CD4-positive, alpha-beta T cell treated with Interleukin-21 for 1 hour (primary cell): ENCODE measurements around the gene LPCAT4.
"Not testable (repeated sequence)": the region's sequence is repeated elsewhere in the genome, so short reads cannot be mapped to it uniquely, and the experiment has no call there.

ENCODE experiments used
- DNase-seq: peaks from one replicate; pipeline ENCODE4 v3.0.0-alpha.2; 2020

Gene LPCAT4

DNA sequence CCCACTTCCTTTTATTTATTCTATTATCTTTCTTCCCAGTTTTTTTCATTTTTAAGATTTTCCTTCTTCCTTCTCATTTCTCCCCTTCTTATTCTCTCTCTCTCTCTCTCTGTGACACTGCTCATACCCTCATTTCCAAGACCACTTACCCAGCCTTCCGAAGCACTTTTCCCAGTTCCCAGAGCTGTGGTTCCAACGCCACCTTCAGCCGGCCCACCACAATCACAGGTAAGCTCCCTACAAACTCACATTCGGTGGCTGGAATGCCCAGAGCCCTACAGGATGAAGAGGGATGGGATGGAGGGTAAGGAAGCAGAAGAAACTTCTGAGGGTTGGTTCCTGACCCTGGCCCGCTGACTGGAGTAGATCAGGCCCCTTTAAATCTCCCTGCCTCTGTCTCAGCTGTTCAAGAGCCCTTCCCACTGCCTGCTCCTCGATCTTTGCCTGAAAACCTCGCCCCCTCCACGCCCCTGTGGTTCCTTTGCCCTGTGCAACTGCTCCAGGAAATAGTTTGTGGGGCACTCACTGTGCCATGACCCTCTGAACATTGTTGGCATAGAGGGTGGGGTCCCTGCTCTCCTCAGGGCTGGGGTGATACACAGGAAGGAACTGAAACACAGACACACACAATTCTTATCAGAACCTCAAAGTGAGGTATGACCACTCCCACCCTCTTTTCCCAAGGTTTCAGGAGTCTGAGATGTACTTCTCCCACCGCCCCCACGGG, 4.8 kb downstream of the LPCAT4 start:
- no peak for DNase-seq

DNA sequence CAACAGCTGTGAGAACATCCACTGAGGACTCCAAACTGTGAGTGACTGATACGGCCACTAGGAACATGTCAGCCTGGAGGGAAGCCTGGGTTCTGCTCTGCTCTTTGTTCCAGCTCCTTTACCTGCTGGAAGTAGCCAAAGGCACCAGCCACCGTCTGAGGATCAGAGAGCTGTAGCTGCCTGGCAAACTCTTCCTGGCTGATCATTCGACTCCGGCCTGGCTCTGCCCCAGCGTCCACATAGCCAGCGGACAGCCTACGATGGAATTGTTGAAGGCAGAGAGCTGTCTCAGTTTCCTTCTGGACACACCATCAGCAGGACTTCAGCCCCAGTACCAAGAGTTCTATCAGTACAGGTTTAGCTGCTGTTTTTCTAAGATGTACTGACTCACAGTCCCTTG, 5.7 kb downstream of the LPCAT4 start:
- DNase-seq, result no peak

DNA sequence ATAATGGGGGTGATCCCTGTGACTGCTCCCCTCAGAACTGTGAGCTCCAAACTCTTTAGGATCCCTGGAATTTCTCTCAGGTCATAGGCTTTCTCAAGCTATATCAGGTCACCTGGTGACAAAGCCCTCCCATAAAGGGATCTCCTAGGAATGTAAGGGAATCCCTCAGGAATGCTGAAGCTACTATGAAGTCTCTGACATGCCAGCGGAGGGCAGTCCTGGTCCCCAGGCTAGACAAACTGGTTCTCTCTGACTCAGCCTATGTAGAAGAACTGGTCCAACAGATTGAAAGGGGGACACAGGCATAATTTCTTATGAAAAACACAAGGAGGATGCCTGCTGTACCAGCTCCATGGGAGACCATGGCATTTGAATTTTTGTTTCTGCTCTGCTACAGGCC, 6.7 kb downstream of the LPCAT4 start:
- DNase-seq, result no peak

DNA sequence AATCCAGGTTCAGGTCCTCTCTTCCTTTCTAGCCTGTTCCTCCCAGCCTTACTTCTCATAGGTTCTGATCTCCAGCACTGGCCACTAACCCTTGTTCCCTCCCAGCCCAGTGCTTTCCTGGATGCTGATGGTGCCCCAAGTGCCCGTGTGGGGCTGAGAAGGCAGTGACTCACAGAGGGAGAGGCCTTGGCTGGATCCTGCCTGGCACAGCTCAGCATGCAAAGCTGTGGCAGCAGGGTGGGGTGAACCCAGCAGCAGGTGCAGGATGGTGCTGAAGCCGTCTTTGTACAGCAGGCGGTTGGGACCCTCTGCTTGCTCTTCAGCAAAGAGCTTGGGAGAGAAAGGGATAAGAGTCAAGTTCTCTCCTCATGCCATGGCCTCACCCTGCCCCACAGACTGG, 7.6 kb downstream of the LPCAT4 start:
- DNase-seq, result no peak

DNA sequence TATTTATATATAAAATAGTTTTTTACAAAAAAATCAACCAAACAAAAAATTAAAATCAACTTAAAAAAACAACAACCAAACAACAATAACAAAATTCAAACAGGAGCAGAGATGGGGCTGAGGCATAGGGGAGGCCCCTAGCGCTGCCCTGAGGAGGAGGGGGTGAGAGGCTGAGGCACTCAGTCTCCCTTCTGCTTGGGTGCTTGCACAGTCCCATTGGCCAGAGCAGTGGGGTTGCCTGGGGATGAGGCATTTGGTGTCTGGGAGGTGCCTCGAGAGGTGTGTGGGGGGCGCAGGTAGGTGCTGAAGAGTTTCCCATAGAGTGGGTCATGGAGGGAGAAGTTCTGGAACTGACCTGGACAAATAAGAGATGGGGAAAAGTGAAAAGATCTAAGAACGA, 8.0 kb downstream of the LPCAT4 start:
- no peak for DNase-seq

DNA sequence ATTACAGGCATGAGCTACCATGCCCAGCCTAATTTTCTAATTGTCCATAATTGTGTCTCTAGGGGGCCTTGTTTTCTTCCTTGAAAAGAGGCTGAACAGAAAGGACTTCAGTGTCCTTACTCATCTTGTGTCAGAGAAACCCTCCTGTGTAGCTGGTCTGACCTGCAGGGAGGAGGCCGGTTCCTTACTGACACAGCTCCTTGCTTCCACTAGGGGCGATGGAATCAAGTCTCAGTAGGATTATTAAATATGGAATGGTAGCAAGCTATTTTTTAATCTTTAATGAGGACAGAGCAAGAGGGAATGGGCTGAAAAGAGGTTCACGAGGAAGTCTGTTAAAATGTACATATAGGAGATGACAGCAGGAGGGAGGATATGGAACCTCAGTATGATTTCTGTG, 8.6 kb downstream of the LPCAT4 start:
- DNase-seq, result no peak

DNA sequence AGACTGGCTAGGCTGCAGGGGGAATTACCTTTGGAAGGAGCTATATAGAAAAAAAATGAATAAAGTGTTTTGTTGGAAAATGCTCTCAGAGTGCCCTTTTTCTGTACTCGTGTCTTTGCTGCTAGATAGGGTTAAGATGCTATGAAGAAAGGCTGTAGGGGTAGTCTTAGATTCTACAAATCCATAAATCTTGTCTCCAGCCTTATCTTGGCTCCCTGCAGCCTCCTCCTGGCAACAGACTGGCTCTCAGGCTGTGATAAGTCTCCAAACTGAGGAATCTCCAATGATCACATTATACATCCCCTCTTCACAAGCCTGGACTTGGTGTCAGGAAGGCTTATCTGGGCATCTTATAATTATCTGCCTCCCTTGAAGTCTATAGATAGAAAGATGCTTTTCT, 9.3 kb downstream of the LPCAT4 start:
- no peak for DNase-seq

DNA sequence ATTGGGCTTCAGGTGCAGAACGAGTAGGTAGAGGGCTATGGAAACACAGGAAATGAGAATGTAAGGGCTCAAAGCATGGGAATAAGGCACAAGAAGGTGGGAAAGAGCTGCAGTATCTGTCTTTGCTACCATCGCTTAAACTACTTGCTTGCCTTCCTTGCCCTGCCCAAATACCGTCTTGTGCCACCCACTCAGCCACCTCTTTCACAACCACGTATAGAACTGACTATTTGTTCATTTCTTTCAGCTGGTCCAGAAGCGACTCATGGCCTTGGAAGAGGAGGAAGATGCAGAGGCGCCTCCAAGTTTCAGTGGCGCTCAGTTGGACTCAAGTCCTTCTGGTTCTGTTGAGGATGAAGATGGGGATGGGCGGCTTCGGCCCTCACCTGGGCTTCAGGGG, 11.8 kb downstream of the LPCAT4 start:
- DNase-seq, result no peak

DNA sequence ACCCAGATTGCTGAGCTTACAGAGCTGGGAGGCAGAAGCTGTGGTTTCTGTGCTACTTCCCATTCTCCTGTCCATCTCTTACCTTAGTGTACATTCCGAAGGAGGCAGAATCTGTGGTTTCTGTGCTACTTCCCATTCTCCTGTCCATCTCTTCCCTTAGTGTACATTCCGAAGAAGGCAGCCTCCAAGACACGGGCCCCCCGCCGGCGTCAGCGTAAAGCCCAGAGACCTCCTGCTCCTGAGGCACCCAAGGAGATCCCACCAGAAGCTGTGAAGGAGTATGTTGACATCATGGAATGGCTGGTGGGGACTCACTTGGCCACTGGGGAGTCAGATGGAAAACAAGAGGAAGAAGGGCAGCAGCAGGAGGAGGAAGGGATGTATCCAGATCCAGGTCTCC, 12.7 kb downstream of the LPCAT4 start:
- no peak for DNase-seq

DNA sequence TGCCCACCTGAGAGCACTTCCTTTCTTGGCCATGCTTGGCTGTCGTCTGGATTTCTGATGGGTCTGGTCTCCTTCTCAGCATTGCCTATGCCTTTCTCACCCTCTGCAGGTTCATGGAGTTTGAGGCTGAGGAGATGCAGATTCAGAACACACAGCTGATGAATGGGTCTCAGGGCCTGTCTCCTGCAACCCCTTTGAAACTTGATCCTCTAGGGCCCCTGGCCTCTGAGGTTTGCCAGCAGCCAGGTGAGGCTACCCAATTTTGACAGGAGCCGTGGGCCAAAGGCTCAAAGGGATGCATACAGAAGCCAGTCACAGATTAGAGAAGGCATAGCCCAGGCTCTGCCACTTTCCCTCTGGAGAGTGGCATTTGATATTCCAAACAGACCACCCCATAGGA, 13.4 kb downstream of the LPCAT4 start:
- no peak for DNase-seq

DNA sequence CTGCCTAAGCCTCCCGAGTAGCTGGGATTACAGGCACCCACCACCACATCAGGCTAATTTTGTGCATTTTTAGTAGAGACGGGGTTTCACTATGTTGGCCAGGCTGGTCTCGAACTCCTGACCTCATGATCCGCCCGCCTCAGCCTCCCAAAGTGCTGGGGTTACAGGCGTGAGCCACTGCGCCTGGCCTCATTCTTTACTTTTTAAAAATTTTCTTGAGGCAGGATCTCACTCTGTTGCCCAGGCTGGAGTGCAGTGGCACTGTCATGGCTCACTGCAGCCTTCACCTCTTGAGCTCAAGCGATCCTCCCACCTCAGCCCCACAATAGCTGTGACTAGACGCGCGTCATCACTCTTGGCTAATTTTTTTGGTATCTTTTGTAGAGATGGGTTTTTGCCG, 14.0 kb downstream of the LPCAT4 start:
- not testable (repeated sequence) for DNase-seq

DNA sequence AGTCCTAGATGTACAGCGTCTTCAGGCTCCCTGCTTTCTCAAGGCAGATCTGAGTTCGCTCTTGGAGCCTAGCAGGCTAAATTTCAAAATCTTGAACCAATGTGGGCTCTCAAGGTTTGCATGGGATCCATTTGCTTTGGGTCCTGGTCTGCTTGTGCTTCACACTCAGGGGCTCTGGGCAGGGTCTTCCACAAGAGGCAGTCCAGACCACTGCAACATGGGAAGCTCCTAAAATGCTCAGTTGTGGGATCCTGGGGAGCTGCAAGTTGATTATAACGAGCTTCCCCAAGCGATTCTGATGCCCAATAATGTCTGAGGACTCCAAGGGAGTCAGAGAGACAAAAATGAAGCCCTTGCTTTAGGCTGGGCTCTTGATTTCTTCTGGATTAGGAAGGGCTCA, 17.2 kb downstream of the LPCAT4 start:
- DNase-seq, result no peak

DNA sequence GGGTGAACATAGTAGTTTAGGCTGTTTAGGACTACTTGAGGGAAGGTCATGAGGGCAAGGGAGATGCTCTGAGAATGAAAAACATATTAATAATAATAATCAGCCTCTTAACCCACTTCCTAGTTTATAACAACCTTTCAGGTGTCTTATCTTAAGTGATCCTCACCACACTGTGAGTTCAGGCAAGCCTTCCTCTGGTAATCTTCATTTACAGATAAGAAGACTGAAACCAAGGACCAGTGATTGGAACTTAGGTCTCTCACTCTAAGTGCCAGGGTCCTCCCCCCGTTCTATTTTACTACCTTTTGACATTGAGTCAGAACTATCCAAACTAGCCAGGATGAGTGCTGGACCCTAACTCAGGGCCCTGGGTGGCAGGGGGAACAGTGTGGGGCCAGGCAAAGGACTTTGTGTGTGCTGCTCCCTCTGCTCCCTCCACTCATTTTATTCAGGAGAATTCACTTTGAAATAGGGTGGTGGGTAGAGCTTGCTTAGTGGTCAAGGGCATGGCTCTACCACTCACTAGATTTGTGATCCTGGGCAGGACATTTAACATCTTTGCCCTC, 18.2 kb downstream of the LPCAT4 start:
- no peak for DNase-seq

DNA sequence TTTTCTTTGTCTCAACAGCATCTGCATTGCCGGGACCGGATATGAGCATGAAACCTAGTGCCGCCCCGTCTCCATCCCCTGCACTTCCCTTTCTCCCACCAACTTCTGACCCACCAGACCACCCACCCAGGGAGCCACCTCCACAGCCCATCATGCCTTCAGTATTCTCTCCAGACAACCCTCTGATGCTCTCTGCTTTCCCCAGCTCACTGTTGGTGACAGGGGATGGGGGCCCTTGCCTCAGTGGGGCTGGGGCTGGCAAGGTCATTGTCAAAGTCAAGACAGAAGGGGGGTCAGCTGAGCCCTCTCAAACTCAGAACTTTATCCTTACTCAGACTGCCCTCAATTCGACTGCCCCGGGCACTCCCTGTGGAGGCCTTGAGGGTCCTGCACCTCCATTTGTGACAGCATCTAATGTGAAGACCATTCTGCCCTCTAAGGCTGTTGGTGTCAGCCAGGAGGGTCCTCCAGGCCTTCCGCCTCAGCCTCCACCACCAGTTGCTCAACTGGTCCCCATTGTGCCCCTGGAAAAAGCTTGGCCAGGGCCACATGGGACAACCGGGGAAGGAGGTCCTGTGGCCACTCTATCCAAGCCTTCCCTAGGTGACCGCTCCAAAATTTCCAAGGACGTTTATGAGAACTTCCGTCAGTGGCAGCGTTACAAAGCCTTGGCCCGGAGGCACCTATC, 18.9 kb downstream of the LPCAT4 start:
- no peak for DNase-seq

DNA sequence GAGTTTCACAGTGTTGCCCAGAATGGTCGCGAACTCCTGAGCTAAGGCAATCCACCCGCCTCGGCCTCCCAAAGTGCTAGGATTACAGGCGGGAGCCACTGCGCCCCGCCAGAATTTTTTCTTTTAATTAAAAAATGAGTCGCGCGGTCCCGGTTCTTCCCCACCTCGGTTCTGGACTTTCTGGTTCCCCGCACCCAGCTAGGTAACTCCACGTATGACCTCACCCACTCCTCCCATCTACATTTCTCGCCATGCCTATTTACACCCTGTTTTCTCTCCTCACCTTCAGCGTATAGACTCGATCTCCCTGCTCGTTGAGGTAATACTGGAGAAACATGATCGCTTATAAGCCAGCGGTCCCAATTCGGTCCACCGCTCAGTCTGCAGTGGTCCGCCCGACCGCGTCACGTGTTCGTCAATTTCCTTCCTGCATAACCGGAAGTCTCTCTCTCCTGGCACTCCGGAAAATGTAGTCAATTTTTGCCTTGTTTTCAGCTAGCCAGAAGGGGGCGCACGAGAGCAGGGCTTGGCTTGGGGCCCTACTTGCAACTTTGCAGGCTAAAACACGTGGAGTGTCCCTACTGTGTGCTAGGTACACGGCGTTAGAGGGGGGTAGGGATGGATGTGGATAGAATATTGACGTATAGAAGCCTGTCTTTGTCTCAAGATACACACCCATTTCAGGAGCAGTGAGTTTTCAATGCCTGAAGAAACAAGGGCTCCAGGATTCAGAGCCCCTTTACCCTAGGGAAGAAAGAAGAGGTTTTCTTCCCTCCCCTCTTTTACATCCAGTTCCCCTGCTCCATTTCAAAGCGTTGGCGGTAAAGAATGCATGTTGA, 24.0 kb downstream of the LPCAT4 start, which contains the start of the genes NOP10 and NUTM1:
NOP10 (minus strand) TSS at position 400 of the 839 bp plus-strand sequence; CDS start at position 337, 63 bp downstream.
NUTM1 (plus strand) TSS at position 579 of the 839 bp plus-strand sequence. CDS start 382 bp downstream, outside the sequence.
- peak; percentile 95 for DNase-seq

DNA sequence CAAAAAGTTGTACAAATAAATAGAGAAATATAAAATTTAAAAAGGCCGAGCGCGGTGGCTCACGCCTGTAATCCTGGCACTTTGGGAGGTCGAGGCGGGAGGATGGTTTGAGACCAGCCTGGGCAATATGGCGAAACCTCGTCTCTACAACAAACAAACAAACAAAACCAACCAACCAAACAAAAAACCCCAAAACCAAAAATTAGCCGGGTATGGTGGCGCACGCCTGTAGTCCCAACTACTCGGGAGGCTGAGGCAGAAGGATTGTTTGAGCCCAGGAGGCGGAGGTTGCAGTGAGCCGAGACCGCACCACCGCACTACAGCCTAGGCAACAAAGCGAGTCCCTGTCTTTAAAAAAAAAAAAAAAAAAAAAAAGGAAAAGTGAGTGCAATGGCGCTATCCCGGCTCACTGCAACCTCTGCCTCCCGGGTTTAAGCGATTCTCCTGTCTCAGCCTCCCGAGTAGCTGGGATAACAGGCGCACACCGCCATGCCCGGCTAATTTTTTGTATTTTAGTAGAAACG, 24.7 kb downstream of the LPCAT4 start:
- DNase-seq, result peak; percentile 30

DNA sequence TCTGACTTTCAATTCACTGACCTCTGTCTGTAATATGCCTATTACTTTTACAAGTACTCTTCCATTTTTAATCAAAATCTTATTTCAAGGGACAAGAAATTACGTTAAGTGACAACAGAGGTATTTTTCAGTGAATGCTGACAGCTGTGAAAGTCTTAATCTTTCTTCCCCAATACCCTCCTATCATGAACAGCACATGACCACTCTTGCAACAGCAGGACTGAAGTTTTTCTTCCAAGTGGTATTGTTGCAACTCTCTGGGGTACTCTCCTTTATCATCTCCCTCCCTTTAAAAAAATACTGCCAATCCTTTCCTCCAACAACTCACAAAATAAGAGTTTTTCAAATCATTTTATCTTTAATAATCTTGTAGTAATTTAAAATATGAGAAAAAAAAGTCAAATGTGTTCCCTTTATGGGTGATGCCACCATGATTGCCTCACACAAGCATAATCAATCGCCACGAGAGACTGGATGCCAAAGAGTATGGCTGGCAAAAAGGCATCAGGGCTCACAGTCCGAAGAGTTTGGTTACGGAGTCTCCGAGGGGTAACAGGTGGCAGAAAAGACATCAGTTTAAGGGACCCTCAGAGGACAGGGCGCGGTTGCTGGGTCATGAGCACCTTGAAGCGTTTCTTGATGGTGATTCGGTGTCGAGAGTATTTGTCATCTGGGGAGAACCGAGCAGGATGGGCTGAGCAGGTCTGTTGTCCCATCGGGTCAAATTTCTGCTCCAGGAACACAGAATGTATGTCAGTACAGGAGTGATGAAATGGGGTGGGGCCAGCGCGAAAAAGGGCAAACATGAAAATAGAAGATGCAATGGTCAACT, 25.4 kb downstream of the LPCAT4 start:
- no peak for DNase-seq

DNA sequence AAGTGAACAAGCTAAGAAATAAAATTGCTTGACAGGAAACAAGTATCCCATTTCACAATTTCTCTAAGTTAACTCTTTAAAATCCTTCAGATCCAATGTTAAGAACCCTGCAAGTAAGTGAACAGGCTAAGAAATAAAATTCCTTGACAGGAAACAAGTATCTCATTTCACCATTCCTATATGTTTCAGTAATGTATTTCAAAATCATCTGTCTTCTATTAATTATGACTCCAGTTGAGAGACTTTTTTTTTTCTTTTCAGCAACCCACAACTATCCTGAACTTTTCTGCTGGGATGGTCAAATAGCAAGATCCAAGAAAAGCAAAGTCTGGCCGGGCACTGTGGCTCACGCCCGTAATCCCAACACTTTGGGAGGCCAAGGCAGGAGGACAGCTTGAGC, 27.1 kb downstream of the LPCAT4 start:
- no peak for DNase-seq

DNA sequence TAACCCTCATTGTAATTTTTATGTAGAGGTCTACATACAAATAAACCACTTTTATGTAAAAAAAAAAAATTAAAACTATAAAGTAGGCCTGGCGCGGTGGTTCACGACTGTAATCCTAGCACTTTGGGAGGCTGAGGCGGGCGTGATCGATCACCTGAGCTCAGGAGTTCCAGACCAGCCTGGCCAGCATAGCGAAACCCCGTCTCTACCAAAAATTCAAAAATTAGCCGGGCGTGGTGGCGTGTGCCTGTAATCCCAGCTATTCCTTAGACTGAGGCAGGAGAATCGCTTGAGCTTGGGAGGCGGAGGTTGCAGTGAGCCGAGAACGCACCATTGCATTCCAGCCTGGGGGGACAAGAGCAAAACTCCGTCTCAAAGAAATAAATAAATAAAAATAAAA, 28.6 kb downstream of the LPCAT4 start:
- DNase-seq, result no peak

DNA sequence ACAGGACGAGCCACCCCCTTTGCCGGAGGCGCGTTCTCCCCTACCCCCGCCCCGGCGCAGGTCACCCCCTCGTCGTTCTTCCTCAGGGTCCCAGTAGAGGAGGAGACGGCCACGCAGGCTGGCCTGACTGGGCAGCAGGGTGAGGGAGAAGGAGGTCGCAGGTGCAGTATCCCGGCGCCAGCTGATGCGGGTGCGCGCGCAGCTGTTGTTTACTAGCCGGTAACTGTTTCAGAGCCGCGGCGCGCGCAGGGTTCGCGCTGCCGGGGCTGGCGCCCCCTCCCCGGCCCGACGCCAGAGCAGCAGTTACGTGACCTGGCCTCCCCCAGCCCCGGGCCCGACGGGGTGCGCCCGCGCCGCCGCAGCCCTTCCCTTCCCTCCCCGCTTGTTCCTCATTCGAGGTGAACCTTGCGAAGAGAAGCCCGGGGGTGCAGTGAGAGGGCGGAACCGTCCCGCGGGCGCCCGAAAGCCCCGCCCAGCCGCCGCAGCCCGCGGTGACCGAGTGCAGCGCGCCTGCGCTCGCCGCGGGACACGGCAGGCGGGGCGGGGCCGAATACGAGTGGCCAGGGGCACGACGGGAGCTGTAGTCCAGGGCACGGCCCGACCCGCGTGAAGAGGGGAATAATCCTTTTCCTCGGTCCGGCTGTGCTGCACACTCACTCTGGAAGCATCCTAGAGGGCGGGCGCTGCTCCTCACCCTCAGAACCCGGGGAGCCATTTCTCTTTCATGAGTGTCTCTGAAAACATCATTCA, 29.3 kb downstream of the LPCAT4 start, which contains the start of gene SLC12A6:
SLC12A6 (minus strand) TSS at position 225 of the 750 bp plus-strand sequence. CDS start 1,101 bp downstream, outside the sequence.
- DNase-seq, result peak; percentile 92

DNA sequence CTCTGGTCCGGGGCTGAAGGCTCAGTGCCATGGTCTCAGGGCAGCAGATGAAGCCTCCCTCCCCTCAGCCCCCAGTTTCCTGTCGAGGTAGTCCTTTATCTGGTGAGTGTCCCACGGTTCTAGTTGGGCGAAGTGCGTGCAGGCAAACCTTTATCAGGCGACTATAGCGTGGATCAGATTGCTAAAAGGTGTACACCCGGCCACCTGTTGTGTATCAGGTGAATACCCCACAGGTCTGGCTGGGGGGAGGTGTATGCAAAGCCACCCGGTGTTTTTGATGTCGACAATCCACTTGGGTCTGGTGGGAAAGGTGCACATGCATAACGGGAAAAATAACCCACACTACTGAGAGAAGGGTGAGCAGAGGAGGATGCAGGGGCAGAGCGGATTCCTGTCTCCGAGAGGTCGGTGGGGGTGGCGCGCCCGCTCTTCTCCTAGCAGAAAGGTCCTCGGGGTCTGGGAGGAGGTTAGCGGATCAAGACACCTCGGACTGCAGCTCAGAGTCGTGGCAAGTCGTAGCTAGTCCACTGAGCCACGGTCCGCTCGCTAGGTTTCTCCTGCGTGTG, 29.9 kb downstream of the LPCAT4 start:
- peak; percentile 39 for DNase-seq
